Neural crest cell (in vitro differentiated cells): ENCODE results near the gene EPB42. TPM values are rescaled to one million over a fixed set of nuclear protein-coding genes. Genes with fewer than 3 reads are reported as not detected.

Experiments used
- DNase-seq: peaks from one replicate; pipeline ENCODE4 v3.0.0; 2021; ENCODE audit warnings: low read depth, mixed read lengths, low spot score
- H3K27ac Mint-ChIP-seq: one replicate; pipeline ENCODE4 v1.8.0; 2021; ENCODE audit warnings: mild to moderate bottlenecking, mixed read lengths; ENCODE audit not compliant: unreplicated experiment
- H3K27me3 Mint-ChIP-seq: 2 replicates; pipeline ENCODE4 v1.8.0; 2021; ENCODE audit warnings: low read depth, mild to moderate bottlenecking, mixed read lengths
- H3K36me3 Mint-ChIP-seq: 2 replicates; pipeline ENCODE4 v1.8.0; 2021; ENCODE audit warnings: low read depth, mild to moderate bottlenecking, mixed read lengths
- H3K4me1 Mint-ChIP-seq: 2 replicates; pipeline ENCODE4 v1.8.0; 2021; ENCODE audit warnings: mixed read lengths
- H3K4me3 Mint-ChIP-seq: one replicate; pipeline ENCODE4 v1.8.0; 2021; ENCODE audit warnings: mild to moderate bottlenecking, mixed read lengths
- H3K9me3 Mint-ChIP-seq: 2 replicates; pipeline ENCODE4 v1.8.0; 2021; ENCODE audit warnings: mixed read lengths
- CTCF ChIP-seq: fragments of 200-600 bp; sonication (generic); conservative IDR thresholded peaks from 2 replicates; pipeline ENCODE4 v1.5.0; 2021; ENCODE audit warnings: antibody characterized with exemption, mild to moderate bottlenecking
- total RNA-seq: library from RNA; stranded (reverse); gene quantifications from 2 replicates; pipeline ENCODE4 v1.2.1, GENCODE V29; 2021

EPB42 gene
- total RNA-seq, 1 donor from 2014 or later, result not detected

GRCh38 chr15:43242616-43243015 lies 21.8 kb upstream of the EPB42 start:
- Mint-ChIP-seq H3K4me3 (no peak overlapping the region), H3K36me3 (no peaks in the 10 kb centered on the region), H3K27me3 (peaks cover 9% of the 10 kb centered on the region), H3K4me1 (peaks cover 7% of the 10 kb centered on the region), H3K9me3 (no peaks in the 10 kb centered on the region), H3K27ac (no peak overlapping the region)
- DNase-seq, result no peak
- no peak for TF ChIP-seq CTCF

- peaks cover 7% of the 10 kb centered on the region for H3K4me1 Mint-ChIP-seq
- no peaks in the 10 kb centered on the region for H3K36me3 Mint-ChIP-seq
- H3K27ac Mint-ChIP-seq, result no peak overlapping the region
- H3K4me3 Mint-ChIP-seq, result no peak overlapping the region
- H3K9me3 Mint-ChIP-seq, result no peaks in the 10 kb centered on the region
- no peak for DNase-seq
- peaks cover 6% of the 10 kb centered on the region for H3K27me3 Mint-ChIP-seq
- no peak for TF ChIP-seq CTCF
These were observed 20.3 kb upstream of the EPB42 start for GRCh38 chr15:43241100-43241499.

- DNase-seq, result no peak
- Mint-ChIP-seq H3K36me3 (no peaks in the 10 kb centered on the region), H3K4me3 (no peak overlapping the region), H3K4me1 (peaks cover 7% of the 10 kb centered on the region), H3K27me3 (peaks cover 6% of the 10 kb centered on the region), H3K9me3 (no peaks in the 10 kb centered on the region), H3K27ac (no peak overlapping the region)
- TF ChIP-seq CTCF, result no peak
These were observed 19.1 kb upstream of the EPB42 start for GRCh38 chr15:43239732-43240491.

GRCh38 chr15:43238671-43239131 lies 17.9 kb upstream of the EPB42 start:
- H3K27ac Mint-ChIP-seq, result peak overlapping the region; percentile 29
- no peak for DNase-seq
- H3K4me1 Mint-ChIP-seq, result peaks cover 7% of the 10 kb centered on the region
- no peak for TF ChIP-seq CTCF
- H3K9me3 Mint-ChIP-seq, result no peaks in the 10 kb centered on the region
- no peaks in the 10 kb centered on the region for H3K36me3 Mint-ChIP-seq
- H3K27me3 Mint-ChIP-seq, result peaks cover 2% of the 10 kb centered on the region
- no peak overlapping the region for H3K4me3 Mint-ChIP-seq

GRCh38 chr15:43237842-43238470 lies 17.1 kb upstream of the EPB42 start:
- H3K27me3 Mint-ChIP-seq, result peaks cover 3% of the 10 kb centered on the region
- H3K4me1 Mint-ChIP-seq, result peaks cover 7% of the 10 kb centered on the region
- no peak for TF ChIP-seq CTCF
- no peak for DNase-seq
- peak overlapping the region; percentile 96 for H3K27ac Mint-ChIP-seq
- H3K9me3 Mint-ChIP-seq, result no peaks in the 10 kb centered on the region
- no peak overlapping the region for H3K4me3 Mint-ChIP-seq
- H3K36me3 Mint-ChIP-seq, result no peaks in the 10 kb centered on the region
